Measurements from ENCODE around the gene PDE6B. TPM values are rescaled to one million over a fixed set of nuclear protein-coding genes. Genes with fewer than 3 reads are reported as not detected.
"Not testable (repeated sequence)": the region's sequence is repeated elsewhere in the genome, so short reads cannot be mapped to it uniquely, and the experiment has no call there.

Gene PDE6B
- total RNA-seq, 1 experiment from 2014 or later, result 0.10 TPM

DNA sequence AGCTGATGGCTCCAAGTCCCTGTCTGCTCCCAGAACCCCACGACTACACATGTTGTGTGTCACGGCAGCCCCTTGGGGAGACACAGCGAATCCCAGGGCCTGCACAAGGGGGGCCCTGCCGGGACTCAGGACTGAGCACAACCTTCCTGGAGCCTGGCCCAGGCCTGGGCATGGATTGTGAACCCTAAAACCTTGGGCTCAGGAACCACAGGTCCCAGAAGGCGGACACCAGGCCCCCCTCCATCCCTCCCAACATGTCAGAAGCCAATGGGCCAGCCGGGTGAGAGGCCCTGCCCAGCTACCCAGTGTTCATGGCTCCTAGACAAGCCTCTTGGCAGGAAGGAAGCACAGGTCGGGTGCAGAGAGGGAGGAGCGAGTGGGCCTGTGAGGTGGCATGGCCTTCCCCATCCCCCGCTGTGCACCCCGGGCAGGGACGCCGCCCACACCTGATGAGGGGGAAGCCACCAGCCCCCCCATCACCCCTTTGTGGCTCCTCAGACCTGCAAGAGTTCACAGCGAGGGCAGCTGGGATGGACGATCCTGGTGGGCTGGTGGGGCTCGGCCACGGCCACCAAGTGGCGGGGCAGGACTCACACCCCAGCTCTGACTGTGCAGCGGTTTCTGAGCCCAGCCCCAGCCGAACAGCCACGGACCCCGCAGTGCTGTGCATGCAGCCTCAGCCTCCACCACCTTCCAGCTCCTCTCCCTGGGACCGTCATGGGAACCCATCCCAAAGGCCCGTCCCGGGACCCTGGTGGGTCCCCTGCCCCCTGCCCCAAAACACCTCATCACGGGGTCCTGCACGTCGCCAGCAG is 3.7 kb downstream of the PDE6B start:
- H3K4me3 ChIP-seq, result no peak overlapping the region
- H3K27me3 ChIP-seq, result no peaks in the 10 kb centered on the region
- no peaks in the 10 kb centered on the region for H3K36me3 ChIP-seq
- no peak for DNase-seq
- no peaks in the 10 kb centered on the region for H3K9me3 ChIP-seq

DNA sequence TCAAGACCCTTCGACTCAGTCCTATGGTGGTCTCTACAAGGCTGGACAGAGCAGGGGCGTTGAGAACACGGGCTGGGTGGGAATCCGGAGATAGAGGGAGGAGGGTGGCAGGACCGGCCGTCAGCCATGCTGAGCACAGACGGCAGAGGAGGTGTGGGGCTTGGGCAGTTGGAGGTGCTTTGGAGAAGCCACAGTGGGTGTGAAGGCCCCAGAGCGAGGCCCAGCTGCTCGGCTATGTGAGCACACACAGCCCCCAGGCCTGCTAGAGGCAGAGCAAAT is 4.2 kb downstream of the PDE6B start:
- Histone ChIP-seq H3K27me3 (no peaks in the 10 kb centered on the region), H3K36me3 (no peaks in the 10 kb centered on the region), H3K4me3 (no peak overlapping the region), H3K9me3 (no peaks in the 10 kb centered on the region)
- DNase-seq, result no peak

DNA sequence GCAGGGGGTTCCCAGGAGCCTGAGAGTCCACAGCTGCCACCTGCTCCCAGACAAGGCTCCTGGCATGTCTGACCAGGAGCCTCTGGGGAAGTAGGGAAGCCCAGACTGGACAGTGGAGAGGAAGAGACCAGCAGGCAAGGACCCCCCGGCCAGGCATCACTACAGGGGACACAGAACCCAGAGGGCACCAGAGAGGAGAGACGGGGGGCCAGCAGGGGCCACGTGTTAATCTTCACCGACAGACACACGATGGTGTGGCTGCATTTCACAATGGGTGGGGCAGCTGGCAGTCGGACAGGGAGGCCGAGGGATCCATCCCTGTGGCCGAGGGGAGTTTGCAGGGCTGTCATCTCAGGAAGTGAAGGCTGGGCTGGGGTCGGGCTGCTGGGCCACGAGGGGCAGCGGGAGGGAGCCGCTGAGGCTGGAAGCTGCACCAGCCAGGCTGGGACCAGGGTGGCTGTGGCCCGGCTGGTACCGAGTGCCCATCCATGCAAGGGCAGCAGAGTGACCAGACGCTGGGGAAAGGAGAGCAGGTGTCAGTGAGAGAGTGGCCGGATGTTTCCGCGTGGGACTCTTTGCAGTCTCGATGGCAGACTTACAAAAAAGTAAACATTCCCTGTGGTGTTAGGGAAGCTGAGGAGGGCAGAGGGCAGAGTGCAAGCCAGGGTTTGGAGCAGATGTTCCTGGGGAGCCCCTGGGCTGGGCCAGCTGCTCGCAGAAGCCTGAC is 4.7 kb downstream of the PDE6B start:
- Histone ChIP-seq H3K36me3 (no peaks in the 10 kb centered on the region), H3K9me3 (no peaks in the 10 kb centered on the region), H3K27me3 (no peaks in the 10 kb centered on the region), H3K4me3 (no peak overlapping the region)
- no peak for DNase-seq

DNA sequence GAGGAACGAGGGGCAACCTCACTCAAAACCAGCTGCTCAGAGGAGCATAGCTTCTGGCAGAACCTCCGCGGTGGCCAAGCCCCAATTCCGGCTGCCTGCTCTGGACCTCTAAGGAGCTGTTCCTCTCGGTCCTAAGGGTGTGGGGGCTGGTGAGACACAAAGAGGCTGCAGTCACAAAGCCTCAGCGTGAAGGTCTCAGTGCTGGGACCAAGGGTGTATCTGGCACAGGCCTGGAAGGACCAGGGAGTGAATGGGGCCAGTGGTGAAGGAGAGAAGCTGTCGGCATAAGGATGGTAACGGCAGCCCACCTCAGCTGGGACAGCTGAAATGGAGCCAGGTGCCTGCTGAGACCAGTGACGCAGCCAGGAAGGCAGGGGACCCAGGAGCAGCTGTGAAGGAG is 5.3 kb downstream of the PDE6B start:
- H3K4me3 ChIP-seq, result no peak overlapping the region
- H3K9me3 ChIP-seq, result no peaks in the 10 kb centered on the region
- no peak for DNase-seq
- no peaks in the 10 kb centered on the region for H3K36me3 ChIP-seq
- no peaks in the 10 kb centered on the region for H3K27me3 ChIP-seq

- no peak for DNase-seq
- H3K27me3 ChIP-seq, result no peaks in the 10 kb centered on the region
- no peaks in the 10 kb centered on the region for H3K9me3 ChIP-seq
- H3K4me3 ChIP-seq, result no peak overlapping the region
- H3K36me3 ChIP-seq, result no peaks in the 10 kb centered on the region
Observed at GRCh38 chr4:632196-632790, 6.9 kb downstream of the PDE6B start.

DNA sequence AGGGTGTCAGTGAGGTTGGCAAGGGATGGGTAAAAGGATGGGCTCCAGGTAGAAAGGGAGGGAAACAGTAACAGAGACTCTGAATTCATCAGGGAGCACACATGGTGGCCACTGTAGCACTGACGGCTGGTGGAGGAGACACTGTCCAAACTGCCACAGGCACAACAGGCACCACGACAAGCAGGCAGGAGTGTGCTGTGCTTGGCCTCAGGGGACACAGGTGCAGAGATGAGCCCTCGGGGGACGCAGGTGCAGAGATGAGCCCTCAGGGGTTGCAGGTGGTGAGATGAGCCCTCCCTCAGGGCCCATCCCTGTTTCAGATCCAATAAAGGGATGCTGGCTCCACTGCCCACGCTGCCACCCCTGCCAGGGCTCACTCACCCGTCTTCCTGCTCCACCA is 7.6 kb downstream of the PDE6B start:
- no peak for DNase-seq
- Histone ChIP-seq H3K4me3 (no peak overlapping the region), H3K36me3 (no peaks in the 10 kb centered on the region), H3K9me3 (no peaks in the 10 kb centered on the region), H3K27me3 (no peaks in the 10 kb centered on the region)

GRCh38 chr4:633406-633805 is 8.0 kb downstream of the PDE6B start:
- DNase-seq, result no peak
- H3K9me3 ChIP-seq, result no peaks in the 10 kb centered on the region
- H3K27me3 ChIP-seq, result no peaks in the 10 kb centered on the region
- H3K4me3 ChIP-seq, result no peak overlapping the region
- H3K36me3 ChIP-seq, result no peaks in the 10 kb centered on the region

GRCh38 chr4:633976-634598 is 8.7 kb downstream of the PDE6B start:
- H3K4me3 ChIP-seq, result no peak overlapping the region
- no peaks in the 10 kb centered on the region for H3K36me3 ChIP-seq
- H3K27me3 ChIP-seq, result no peaks in the 10 kb centered on the region
- DNase-seq, result no peak
- no peaks in the 10 kb centered on the region for H3K9me3 ChIP-seq

- DNase-seq, result no peak
- Histone ChIP-seq H3K27me3 (no peaks in the 10 kb centered on the region), H3K9me3 (no peaks in the 10 kb centered on the region), H3K36me3 (no peaks in the 10 kb centered on the region), H3K4me3 (no peak overlapping the region)
Observed at GRCh38 chr4:634599-634985, 9.2 kb downstream of the PDE6B start.

- H3K9me3 ChIP-seq, DNase-seq, H3K27me3 ChIP-seq, H3K4me3 ChIP-seq, H3K36me3 ChIP-seq: not testable (repeated sequence)
Observed at GRCh38 chr4:635066-635835, 9.9 kb downstream of the PDE6B start.

GRCh38 chr4:635851-636627 is 10.7 kb downstream of the PDE6B start:
- H3K36me3 ChIP-seq, result no peaks in the 10 kb centered on the region
- H3K4me3 ChIP-seq, result no peak overlapping the region
- no peaks in the 10 kb centered on the region for H3K27me3 ChIP-seq
- no peak for DNase-seq
- H3K9me3 ChIP-seq, result no peaks in the 10 kb centered on the region

DNA sequence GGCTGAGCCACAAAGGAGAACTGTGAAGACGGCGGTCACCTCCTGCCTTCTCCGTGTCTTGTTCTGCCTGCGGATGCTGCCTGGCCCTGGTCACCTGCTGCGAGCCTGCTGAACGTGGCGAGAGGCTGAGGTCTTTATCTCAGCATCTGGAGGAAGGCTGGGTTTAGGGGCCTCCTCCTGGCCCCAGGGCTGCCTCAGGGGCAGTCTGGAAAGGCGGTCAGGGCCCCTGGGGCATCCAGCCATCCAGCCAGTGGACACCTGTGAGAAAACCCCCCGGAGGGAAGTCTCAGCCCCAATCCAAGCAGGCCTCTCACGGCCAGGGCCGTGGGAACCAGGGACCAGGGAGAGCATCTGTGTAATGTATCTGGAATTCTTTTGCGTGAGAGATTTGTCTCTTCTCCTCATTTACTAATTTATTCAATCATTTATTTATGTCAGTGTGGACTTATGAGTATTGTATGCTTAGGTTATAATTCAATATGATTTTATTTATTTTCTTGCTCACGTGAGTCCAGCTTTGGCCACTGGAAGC is 11.3 kb downstream of the PDE6B start:
- H3K36me3 ChIP-seq, result no peaks in the 10 kb centered on the region
- no peaks in the 10 kb centered on the region for H3K9me3 ChIP-seq
- H3K4me3 ChIP-seq, result no peak overlapping the region
- no peak for DNase-seq
- no peaks in the 10 kb centered on the region for H3K27me3 ChIP-seq

DNA sequence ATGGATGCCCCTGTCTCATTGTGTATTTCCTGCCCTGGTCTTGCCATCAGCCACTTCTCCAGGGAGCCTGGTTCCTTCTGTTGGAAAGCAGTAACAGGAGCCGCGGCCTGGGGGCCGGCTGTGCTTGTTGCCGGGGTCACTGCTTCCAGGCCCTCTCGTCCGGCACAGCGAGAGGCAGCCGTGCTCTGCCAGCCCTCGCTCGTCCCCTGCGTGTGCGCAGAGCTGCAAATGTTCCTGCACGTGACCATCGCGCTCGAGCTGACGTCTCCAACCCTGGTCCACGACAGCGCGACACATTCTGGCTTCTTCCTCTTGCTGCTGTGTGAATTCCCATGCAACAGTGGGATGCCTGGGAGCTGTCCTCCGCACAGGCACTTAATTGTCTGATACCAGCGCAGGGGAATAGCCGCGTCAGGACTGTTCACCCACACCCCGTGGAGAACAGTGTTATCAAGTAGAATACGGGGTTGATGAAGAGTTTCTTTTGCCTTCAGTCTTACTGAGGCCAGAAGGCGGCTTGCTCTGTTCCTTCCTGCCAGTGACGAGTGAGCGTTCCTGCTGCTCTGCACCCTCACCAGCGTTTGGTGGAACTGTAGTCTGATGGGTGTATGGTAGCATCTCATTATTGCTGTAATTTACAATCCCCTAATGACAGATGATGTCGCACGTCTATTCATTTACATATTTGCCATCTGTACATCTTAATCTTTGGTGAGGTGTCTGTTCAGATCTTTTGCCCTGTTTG is 12.3 kb downstream of the PDE6B start:
- no peak for DNase-seq
- no peaks in the 10 kb centered on the region for H3K27me3 ChIP-seq
- no peaks in the 10 kb centered on the region for H3K9me3 ChIP-seq
- H3K36me3 ChIP-seq, result no peaks in the 10 kb centered on the region
- H3K4me3 ChIP-seq, result no peak overlapping the region

DNA sequence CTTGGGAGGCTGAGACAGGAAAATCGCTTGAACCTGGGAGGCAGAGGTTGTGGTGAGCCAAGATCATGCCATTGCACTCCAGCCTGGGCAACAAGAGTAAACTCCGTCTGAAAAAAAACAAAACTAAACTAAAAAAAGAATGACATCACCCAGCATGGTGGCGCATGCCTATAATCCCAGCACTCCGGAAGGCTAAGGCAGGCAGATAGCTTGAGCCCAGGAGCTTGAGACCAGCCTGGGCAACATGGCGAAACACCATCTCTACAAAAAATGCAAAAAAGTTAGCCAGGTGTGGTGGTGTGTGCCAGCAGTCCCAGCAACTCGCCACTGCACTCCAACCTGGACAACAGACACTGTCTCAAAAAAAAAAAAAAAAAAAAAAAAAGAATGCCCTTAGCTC is 17.0 kb downstream of the PDE6B start:
- H3K9me3 ChIP-seq, DNase-seq, H3K27me3 ChIP-seq, H3K4me3 ChIP-seq, H3K36me3 ChIP-seq: not testable (repeated sequence)

GRCh38 chr4:646460-646859 is 21.1 kb downstream of the PDE6B start:
- Histone ChIP-seq H3K9me3 (no peaks in the 10 kb centered on the region), H3K27me3 (no peaks in the 10 kb centered on the region), H3K4me3 (no peak overlapping the region), H3K36me3 (no peaks in the 10 kb centered on the region)
- DNase-seq, result no peak

All from MG63 (cell line).